HUDEP-2 (cell line): Measurements from ENCODE around the gene ZCCHC18.
"Not testable (repeated sequence)": the region's sequence is repeated elsewhere in the genome, so short reads cannot be mapped to it uniquely, and the experiment has no call there.

Experiments used
- DNase-seq, 76 experiments: peaks; one replicate each; lab custom pipeline; 2025; ENCODE audit not compliant: unreplicated experiment in 76 of 76; lab: John Stamatoyannopoulos, UW

The ZCCHC18 gene

GRCh38 chrX:104112326-104112951 is at the start of gene ZCCHC18:
ZCCHC18 (plus strand) TSS chrX:104112523; CDS start chrX:104114112, 1,589 bp downstream.
- peak in 7 of 76 experiments; percentile 0 to 22 (median 4) for DNase-seq

- not testable (repeated sequence) for DNase-seq
These were observed 49.7 kb upstream of the ZCCHC18 start for GRCh38 chrX:104062636-104063035.

GRCh38 chrX:104075778-104076445 is 36.4 kb upstream of the ZCCHC18 start, which contains the start of gene TMSB15C:
TMSB15C (minus strand) TSS chrX:104076236.
- not testable (repeated sequence) for DNase-seq

- not testable (repeated sequence) for DNase-seq
These were observed 34.5 kb upstream of the ZCCHC18 start for GRCh38 chrX:104077854-104078253.

- no peak for DNase-seq
These were observed 28.3 kb upstream of the ZCCHC18 start for GRCh38 chrX:104084063-104084462.

GRCh38 chrX:104084534-104085277 is 27.6 kb upstream of the ZCCHC18 start:
- no peak for DNase-seq

- DNase-seq = no peak
These were observed 26.8 kb upstream of the ZCCHC18 start for GRCh38 chrX:104085477-104085876.

- no peak for DNase-seq
These were observed 26.4 kb upstream of the ZCCHC18 start for GRCh38 chrX:104085919-104086318.

GRCh38 chrX:104098151-104098808 is 14.0 kb upstream of the ZCCHC18 start:
- DNase-seq = peak in 35 of 76 experiments; percentile 0 to 53 (median 4)

- no peak for DNase-seq
These were observed 13.4 kb upstream of the ZCCHC18 start for GRCh38 chrX:104098919-104099318.

GRCh38 chrX:104104676-104105075 is 7.6 kb upstream of the ZCCHC18 start:
- DNase-seq = no peak

- DNase-seq = no peak
These were observed 6.7 kb upstream of the ZCCHC18 start for GRCh38 chrX:104105330-104106262.

- DNase-seq = no peak
These were observed 3.4 kb upstream of the ZCCHC18 start for GRCh38 chrX:104108955-104109354.

- DNase-seq = not testable (repeated sequence)
These were observed 1.7 kb upstream of the ZCCHC18 start for GRCh38 chrX:104110491-104111240.

GRCh38 chrX:104113222-104113965 is 1.1 kb downstream of the ZCCHC18 start:
- peak in 32 of 76 experiments; percentile 0 to 34 (median 4) for DNase-seq

- DNase-seq = no peak
These were observed 5.4 kb downstream of the ZCCHC18 start for GRCh38 chrX:104117759-104118158.

- DNase-seq = no peak
These were observed 6.4 kb downstream of the ZCCHC18 start for GRCh38 chrX:104118765-104119164.

- no peak for DNase-seq
These were observed 10.5 kb downstream of the ZCCHC18 start for GRCh38 chrX:104122829-104123228.
